ENCODE measurements around the gene CENPP.

DNA sequence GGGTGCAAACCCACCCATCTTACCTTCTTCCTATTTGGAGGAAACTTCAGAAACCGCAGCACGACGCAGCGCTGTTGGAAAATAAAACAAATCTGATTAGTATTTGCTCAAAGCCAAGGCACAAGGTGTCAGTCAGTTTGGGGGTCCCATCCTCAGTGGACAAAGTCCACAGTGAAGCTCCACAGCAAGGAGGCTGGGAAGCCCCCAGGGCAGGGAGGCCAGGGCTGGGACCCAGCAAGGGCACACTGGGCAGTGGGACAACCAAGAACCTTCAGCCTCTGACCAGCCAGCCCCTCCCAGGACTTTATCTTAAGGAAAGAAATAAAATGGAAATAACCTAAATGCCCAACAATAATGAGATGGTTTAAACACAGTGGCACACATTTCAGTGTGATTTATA, 332.9 kb downstream of the CENPP start:
- TF ChIP-seq CTCF (IDR thresholded peaks at IDR 0.05; ENCODE audit: low read length), result no peak
- no peak for TF ChIP-seq EZH2phosphoT487 (IDR thresholded peaks at IDR 0.05; ENCODE audit: low read length)
- no peak for TF ChIP-seq EZH2 (optimal IDR thresholded peaks at IDR 0.05; ENCODE audit: low read depth, low read length)

Data from MM.1S (cell line).